ENCODE results near the gene LHX4. TPM values are rescaled to one million over a fixed set of nuclear protein-coding genes. Genes with fewer than 3 reads are reported as not detected.

LHX4 gene
- total and polyA plus RNA-seq, 2 of the 4 experiments (the other 2 are of a cell fraction): 0.05 to 0.18 TPM

DNA sequence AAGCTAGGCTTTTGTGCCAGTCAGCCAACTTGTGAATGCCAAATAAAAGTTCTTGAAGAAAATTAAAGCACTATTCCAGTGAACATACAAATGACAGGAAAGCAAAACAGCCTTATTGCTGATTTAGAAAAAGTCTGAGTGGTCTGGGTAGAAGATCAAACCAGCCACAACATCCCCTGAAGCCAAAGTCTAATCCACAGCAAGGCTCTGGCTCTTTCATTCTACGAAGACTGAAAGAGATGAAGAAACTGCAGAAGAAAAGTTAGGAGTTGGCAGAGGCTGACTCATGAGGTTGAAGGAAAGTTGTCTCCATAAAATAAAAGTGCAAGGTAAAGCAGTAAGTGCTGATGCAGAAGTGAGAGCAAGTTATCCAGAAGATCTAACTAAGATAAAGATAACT lies 65.9 kb downstream of the LHX4 start:
- Histone ChIP-seq H3K4me2 (ENCODE audit: low read depth, low read length) (no peak overlapping the region), H3K18ac (ENCODE audit: low read depth, low read length) (no peak overlapping the region), H2BK5ac (ENCODE audit: low read depth, low read length, poor library complexity, severe bottlenecking) (no peak overlapping the region), H3K4me1 (ENCODE audit: control insufficient read depth, insufficient read depth, low read length) (peaks cover 4% of the 10 kb centered on the region; the same call in 1 of the 2 replicates), H3K36me3 (ENCODE audit: control insufficient read depth, insufficient read depth, low read length) (no peaks in the 10 kb centered on the region; the same call in 1 of the 2 replicates), H4K20me1 (ENCODE audit: insufficient read depth, low read length) (no peaks in the 10 kb centered on the region), H4K8ac (ENCODE audit: low read depth in 2 of 2, low read length in 2 of 2) (no peak overlapping the region), H4K5ac (ENCODE audit: low read depth, low read length) (no peak overlapping the region), H3K27ac (ENCODE audit: insufficient read depth, low read length) (no peak overlapping the region), H3K9me1 (ENCODE audit: insufficient read depth, low read length) (0 out of 2 replicates have a peak, but pooled peaks cover 2% of the 10 kb centered on the region), H2AK9ac (replicated peaks; ENCODE audit: low read depth, low read length, poor library complexity) (no peak overlapping the region), H2AK5ac (ENCODE audit: low read depth, low read length) (no peak overlapping the region), H4K91ac (ENCODE audit: insufficient read depth, low read depth, low read length) (no peak overlapping the region), H3K27me3 (ENCODE audit: control insufficient read depth, insufficient read depth, low read length) (no peaks in the 10 kb centered on the region), H2AFZ (replicated peaks; ENCODE audit: low read length, poor library complexity) (no peak overlapping the region), H2BK120ac (ENCODE audit: low read depth, low read length) (no peak overlapping the region), H3K23ac (ENCODE audit: low read depth, low read length) (no peak overlapping the region), H3K9ac (ENCODE audit: low read depth, low read length) (no peak overlapping the region), H3K79me1 (ENCODE audit: low read depth in 1 of 2, low read length in 2 of 2) (peaks cover 8 to 21% of the 10 kb centered on the region in 2 experiments; a peak in 3 of 4 replicates), H3K4me3 (ENCODE audit: insufficient read depth, low read depth, low read length) (no peak overlapping the region), H3K9me3 (ENCODE audit: control insufficient read depth, insufficient read depth, low read length) (no peaks in the 10 kb centered on the region), H2BK20ac (ENCODE audit: low read depth, low read length) (no peak overlapping the region), H3K56ac (ENCODE audit: extremely low read depth, insufficient read depth, low read length) (no peak overlapping the region), H3K4ac (ENCODE audit: low read depth, low read length) (no peak overlapping the region), H2BK15ac (ENCODE audit: low read depth, low read length) (no peak overlapping the region), H3K14ac (replicated peaks; ENCODE audit: low read depth, low read length) (no peak overlapping the region)
- TF ChIP-seq, protein P1, sequence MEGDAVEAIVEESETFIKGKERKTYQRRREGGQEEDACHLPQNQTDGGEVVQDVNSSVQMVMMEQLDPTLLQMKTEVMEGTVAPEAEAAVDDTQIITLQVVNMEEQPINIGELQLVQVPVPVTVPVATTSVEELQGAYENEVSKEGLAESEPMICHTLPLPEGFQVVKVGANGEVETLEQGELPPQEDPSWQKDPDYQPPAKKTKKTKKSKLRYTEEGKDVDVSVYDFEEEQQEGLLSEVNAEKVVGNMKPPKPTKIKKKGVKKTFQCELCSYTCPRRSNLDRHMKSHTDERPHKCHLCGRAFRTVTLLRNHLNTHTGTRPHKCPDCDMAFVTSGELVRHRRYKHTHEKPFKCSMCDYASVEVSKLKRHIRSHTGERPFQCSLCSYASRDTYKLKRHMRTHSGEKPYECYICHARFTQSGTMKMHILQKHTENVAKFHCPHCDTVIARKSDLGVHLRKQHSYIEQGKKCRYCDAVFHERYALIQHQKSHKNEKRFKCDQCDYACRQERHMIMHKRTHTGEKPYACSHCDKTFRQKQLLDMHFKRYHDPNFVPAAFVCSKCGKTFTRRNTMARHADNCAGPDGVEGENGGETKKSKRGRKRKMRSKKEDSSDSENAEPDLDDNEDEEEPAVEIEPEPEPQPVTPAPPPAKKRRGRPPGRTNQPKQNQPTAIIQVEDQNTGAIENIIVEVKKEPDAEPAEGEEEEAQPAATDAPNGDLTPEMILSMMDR (conservative IDR thresholded peaks at IDR 0.05; ENCODE audit: low read depth, low read length): no peak
- no peak for TF ChIP-seq MXI1 (IDR thresholded peaks at IDR 0.05; ENCODE audit: borderline replicate concordance, low read depth, low read length)
- TF ChIP-seq MAFK (IDR thresholded peaks at IDR 0.05; ENCODE audit: low read depth, low read length): no peak
- TF ChIP-seq NFE2L2 (IDR thresholded peaks at IDR 0.05; ENCODE audit: low read depth, low read length): no peak
- TF ChIP-seq RFX5 (IDR thresholded peaks at IDR 0.05; ENCODE audit: low read depth, low read length): no peak
- TF ChIP-seq CHD1 (IDR thresholded peaks at IDR 0.05; ENCODE audit: low read depth, low read length): no peak
- TF ChIP-seq, protein P2, sequence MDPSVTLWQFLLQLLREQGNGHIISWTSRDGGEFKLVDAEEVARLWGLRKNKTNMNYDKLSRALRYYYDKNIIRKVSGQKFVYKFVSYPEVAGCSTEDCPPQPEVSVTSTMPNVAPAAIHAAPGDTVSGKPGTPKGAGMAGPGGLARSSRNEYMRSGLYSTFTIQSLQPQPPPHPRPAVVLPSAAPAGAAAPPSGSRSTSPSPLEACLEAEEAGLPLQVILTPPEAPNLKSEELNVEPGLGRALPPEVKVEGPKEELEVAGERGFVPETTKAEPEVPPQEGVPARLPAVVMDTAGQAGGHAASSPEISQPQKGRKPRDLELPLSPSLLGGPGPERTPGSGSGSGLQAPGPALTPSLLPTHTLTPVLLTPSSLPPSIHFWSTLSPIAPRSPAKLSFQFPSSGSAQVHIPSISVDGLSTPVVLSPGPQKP (IDR thresholded peaks at IDR 0.05; ENCODE audit: borderline replicate concordance, low read depth, low read length): no peak
- TF ChIP-seq RCOR1 (IDR thresholded peaks at IDR 0.05; ENCODE audit: insufficient replicate concordance, low read length): no peak
- no peak for TF ChIP-seq CEBPB (IDR thresholded peaks at IDR 0.05; ENCODE audit: low read depth, low read length)
- no peak for TF ChIP-seq FOS (IDR thresholded peaks at IDR 0.05; ENCODE audit: low read depth, low read length)
- TF ChIP-seq POLR2A (IDR thresholded peaks at IDR 0.05; ENCODE audit: low read depth, low read length): no peak
- no peak for TF ChIP-seq BHLHE40 (IDR thresholded peaks at IDR 0.05; ENCODE audit: low read depth, low read length)
- TF ChIP-seq, protein P3, sequence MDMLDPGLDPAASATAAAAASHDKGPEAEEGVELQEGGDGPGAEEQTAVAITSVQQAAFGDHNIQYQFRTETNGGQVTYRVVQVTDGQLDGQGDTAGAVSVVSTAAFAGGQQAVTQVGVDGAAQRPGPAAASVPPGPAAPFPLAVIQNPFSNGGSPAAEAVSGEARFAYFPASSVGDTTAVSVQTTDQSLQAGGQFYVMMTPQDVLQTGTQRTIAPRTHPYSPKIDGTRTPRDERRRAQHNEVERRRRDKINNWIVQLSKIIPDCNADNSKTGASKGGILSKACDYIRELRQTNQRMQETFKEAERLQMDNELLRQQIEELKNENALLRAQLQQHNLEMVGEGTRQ (IDR thresholded peaks at IDR 0.05; ENCODE audit: low read depth, low read length): no peak
- TF ChIP-seq MAZ (IDR thresholded peaks at IDR 0.05; ENCODE audit: borderline replicate concordance, low read depth, low read length): no peak
- TF ChIP-seq RAD21 (IDR thresholded peaks at IDR 0.05; ENCODE audit: low read length): no peak
- TF ChIP-seq SMC3 (IDR thresholded peaks at IDR 0.05; ENCODE audit: low read depth, low read length): no peak
- POLR2A ChIA-PET (ENCODE audit: unreplicated experiment): no interaction called here
- CTCF ChIA-PET: no interaction called here
- BruUV-seq (replicated peaks): no TSS peak
- in situ Hi-C loops (cut with MboI; ENCODE audit: low sequenced_read_pairs): no loop called here
- DNase-seq: no peak
- ATAC-seq (ENCODE audit: low read depth): no peak
- WGBS, 2 experiments (ENCODE audit: extremely low coverage in 2 of 2, insufficient read length in 1 of 2): no CpG with 5 or more reads among the region's 1 CpG
- intact Hi-C loops (cut with micrococcal nuclease): no loop called here
- dilution Hi-C loops (cut with HindIII; ENCODE audit: low sequenced_read_pairs, unreplicated experiment): no loop called here

Measured in IMR-90 (cell line).